Esophagus muscularis mucosa (tissue), 4 donors: ENCODE measurements around the gene BATF3.

Source experiments
- CTCF ChIP-seq, 3 experiments: fragments of 200-600 bp in 2 of 3; fragments of 450-650 bp in 1 of 3; sonication (generic) in 2 of 3; IDR thresholded peaks; one replicate each; pipeline ENCODE4 v1.5.1; 2017 to 2019; ENCODE audit warnings: antibody characterized with exemption in 3 of 3, mild to moderate bottlenecking in 2 of 3, moderate library complexity in 1 of 3
- EP300 ChIP-seq: sonication (generic); formaldehyde crosslinking; IDR thresholded peaks from one replicate; pipeline ENCODE4 v1.6.1; 2017; ENCODE audit warnings: antibody characterized with exemption
- POLR2A ChIP-seq: fragments of 450-650 bp; IDR thresholded peaks from one replicate; pipeline ENCODE4 v1.6.1; 2017; ENCODE audit warnings: antibody characterized with exemption, moderate library complexity, mild to moderate bottlenecking, low read depth
- POLR2AphosphoS5 ChIP-seq, 2 donors: sonication (generic); formaldehyde crosslinking; IDR thresholded peaks; one replicate each; pipeline ENCODE4 v1.6.1; 2017; ENCODE audit warnings: antibody characterized with exemption in 2 of 2

- TF ChIP-seq CTCF (IDR thresholded peaks at IDR 0.05) (no peak), POLR2AphosphoS5 (IDR thresholded peaks at IDR 0.05) (no peak), EP300 (no peak), POLR2A (no peak)
Measured at GRCh38 chr1:212692774-212693644, 6.6 kb downstream of the BATF3 start.
